HG02938 (cell line): ENCODE measurements around the gene PIGU.

ENCODE experiments used
- ATAC-seq: cut with Tn5 transposase; IDR thresholded peaks from one replicate; pipeline ENCODE4 v1.9.1; 2021; ENCODE audit warnings: mild to moderate bottlenecking, moderate library complexity; ENCODE audit not compliant: unreplicated experiment

Gene PIGU

GRCh38 chr20:34560141-34560523 lies 116.8 kb downstream of the PIGU start:
- no peak for ATAC-seq

GRCh38 chr20:34559311-34560140 lies 117.4 kb downstream of the PIGU start:
- no peak for ATAC-seq

GRCh38 chr20:34558320-34559218 lies 118.3 kb downstream of the PIGU start, which contains the start of gene MAP1LC3A:
Gene MAP1LC3A, plus strand, starts transcription at chr20:34558718. Its CDS starts 151 bp downstream, at chr20:34558869.
- no peak for ATAC-seq

GRCh38 chr20:34557936-34558319 lies 119.0 kb downstream of the PIGU start:
- no peak for ATAC-seq

GRCh38 chr20:34553366-34553867 lies 123.5 kb downstream of the PIGU start:
- ATAC-seq = no peak

GRCh38 chr20:34552569-34552968 lies 124.3 kb downstream of the PIGU start:
- no peak for ATAC-seq

- ATAC-seq = no peak
These were observed 127.0 kb downstream of the PIGU start for GRCh38 chr20:34549929-34550305.

- no peak for ATAC-seq
These were observed 127.5 kb downstream of the PIGU start for GRCh38 chr20:34549291-34549928.

- no peak for ATAC-seq
These were observed 128.9 kb downstream of the PIGU start for GRCh38 chr20:34547844-34548613.

- ATAC-seq = no peak
These were observed 130.1 kb downstream of the PIGU start for GRCh38 chr20:34546751-34547181.

GRCh38 chr20:34544109-34544796 lies 132.6 kb downstream of the PIGU start:
- no peak for ATAC-seq

GRCh38 chr20:34543463-34544056 lies 133.3 kb downstream of the PIGU start:
- ATAC-seq = no peak

- no peak for ATAC-seq
These were observed 134.5 kb downstream of the PIGU start for GRCh38 chr20:34542439-34542838.

GRCh38 chr20:34541917-34542316 lies 135.0 kb downstream of the PIGU start:
- ATAC-seq = no peak

- no peak for ATAC-seq
These were observed 135.5 kb downstream of the PIGU start for GRCh38 chr20:34541264-34541901.

GRCh38 chr20:34540596-34541263 lies 136.2 kb downstream of the PIGU start:
- ATAC-seq = no peak

- ATAC-seq = no peak
These were observed 137.1 kb downstream of the PIGU start for GRCh38 chr20:34539756-34540155.

- no peak for ATAC-seq
These were observed 138.2 kb downstream of the PIGU start for GRCh38 chr20:34538671-34539123.
